Keratinocyte (primary cell): Measurements from ENCODE around the gene SLC16A7.

Source experiments
- EZH2 ChIP-seq: IDR thresholded peaks from one replicate; pipeline ENCODE4 v1.6.1; 2012; ENCODE audit warnings: inconsistent platforms, mild to moderate bottlenecking, low read length, moderate library complexity
- TF ChIP-seq, protein P1 (sequence below), 3 experiments: IDR thresholded peaks in 1 of 3; conservative IDR thresholded peaks in 1 of 3; optimal IDR thresholded peaks in 1 of 3; 2 replicates in 2 of 3; 3 replicates in 1 of 3; pipeline versions ENCODE3 to v1.5.1; 2011; ENCODE audit warnings: low read length in 3 of 3, mild to moderate bottlenecking in 3 of 3, moderate library complexity in 2 of 3, control low read depth in 1 of 3, inconsistent platforms in 1 of 3; ENCODE audit not compliant: insufficient read depth in 2 of 3; ENCODE audit errors: extremely low read depth in 1 of 3

DNA sequence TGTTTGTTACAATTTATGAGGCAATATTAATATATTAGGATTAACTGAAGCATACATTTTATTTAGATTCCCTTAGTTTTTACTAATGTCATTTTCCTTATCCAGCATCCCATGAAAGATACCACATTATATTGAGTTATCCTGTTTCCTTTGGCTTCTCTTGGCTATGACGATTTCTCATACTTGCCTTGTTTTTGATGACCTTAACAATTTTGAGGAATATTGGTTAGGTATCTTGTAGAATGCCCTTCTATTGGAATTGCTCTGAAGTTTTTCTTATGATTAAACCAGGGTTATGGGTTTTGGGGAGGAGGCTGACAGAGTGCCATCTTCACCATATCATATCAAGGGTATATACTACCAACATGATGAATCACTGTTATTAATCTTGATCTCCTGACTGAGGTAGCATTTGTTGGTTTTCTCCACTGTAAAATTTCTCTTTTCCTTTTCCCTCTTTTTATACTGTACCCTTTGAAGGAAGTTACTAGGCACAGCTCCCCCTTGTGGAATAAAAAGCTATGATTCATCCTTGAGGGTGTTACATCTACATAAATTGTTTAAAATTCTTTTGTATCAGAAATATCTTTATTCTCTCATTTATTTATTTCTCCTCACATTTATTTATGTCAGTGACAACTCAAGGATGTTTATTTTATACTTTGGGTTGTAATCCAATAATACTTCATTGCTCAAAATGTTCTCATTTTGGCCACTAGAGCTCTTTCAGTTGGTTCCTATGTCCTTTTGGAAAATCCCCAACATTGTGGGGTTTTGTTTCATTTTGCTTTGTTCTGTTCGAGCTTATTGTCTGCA is 239.0 kb downstream of the SLC16A7 start:
- TF ChIP-seq, protein P1, sequence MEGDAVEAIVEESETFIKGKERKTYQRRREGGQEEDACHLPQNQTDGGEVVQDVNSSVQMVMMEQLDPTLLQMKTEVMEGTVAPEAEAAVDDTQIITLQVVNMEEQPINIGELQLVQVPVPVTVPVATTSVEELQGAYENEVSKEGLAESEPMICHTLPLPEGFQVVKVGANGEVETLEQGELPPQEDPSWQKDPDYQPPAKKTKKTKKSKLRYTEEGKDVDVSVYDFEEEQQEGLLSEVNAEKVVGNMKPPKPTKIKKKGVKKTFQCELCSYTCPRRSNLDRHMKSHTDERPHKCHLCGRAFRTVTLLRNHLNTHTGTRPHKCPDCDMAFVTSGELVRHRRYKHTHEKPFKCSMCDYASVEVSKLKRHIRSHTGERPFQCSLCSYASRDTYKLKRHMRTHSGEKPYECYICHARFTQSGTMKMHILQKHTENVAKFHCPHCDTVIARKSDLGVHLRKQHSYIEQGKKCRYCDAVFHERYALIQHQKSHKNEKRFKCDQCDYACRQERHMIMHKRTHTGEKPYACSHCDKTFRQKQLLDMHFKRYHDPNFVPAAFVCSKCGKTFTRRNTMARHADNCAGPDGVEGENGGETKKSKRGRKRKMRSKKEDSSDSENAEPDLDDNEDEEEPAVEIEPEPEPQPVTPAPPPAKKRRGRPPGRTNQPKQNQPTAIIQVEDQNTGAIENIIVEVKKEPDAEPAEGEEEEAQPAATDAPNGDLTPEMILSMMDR (optimal IDR thresholded peaks at IDR 0.05 in 1 of 3, IDR thresholded peaks at IDR 0.05 in 1 of 3, conservative IDR thresholded peaks at IDR 0.05 in 1 of 3; ENCODE audit: extremely low read depth in 1 of 3, insufficient read depth in 2 of 3, low read length in 3 of 3): peak in 2 of 3 experiments; percentile 29 to 48
- TF ChIP-seq EZH2: no peak
